ENCODE measurements around the gene SPATC1L.

The SPATC1L gene

DNA sequence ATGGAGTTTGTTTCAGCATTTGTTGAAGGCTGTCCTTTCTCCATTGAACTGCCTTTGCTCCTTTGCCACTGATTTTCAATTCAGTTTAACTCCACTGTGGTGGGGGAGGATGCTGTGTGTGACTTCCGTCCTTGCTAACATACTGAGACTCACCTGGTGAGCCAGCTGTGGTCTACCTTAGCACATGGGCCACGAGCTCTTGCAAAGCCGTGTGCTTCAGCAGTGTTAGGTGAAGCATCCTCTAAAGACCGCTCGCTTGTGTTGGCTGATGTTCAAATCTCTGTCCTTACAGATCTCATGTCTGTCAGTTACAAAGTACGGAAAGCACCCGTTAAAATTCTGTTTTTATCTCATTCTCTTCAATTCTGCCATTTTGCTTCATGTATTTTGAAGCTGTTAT lies 3.6 kb upstream of the SPATC1L start:
- TF ChIP-seq SIN3A (IDR thresholded peaks at IDR 0.05; ENCODE audit: borderline replicate concordance, insufficient read depth, low read length) (no peak), TAF1 (IDR thresholded peaks at IDR 0.05; ENCODE audit: borderline replicate concordance, insufficient read depth, low read length) (no peak), POLR2AphosphoS5 (IDR thresholded peaks at IDR 0.05; ENCODE audit: low read depth, low read length) (no peak), FOXP2 (optimal IDR thresholded peaks at IDR 0.05; ENCODE audit: borderline replicate concordance, extremely low read depth, extremely low read length, insufficient read depth) (no peak), REST (IDR thresholded peaks at IDR 0.05; ENCODE audit: insufficient read depth in 1 of 2, low read depth in 2 of 2, low read length in 2 of 2) (no peak)

DNA sequence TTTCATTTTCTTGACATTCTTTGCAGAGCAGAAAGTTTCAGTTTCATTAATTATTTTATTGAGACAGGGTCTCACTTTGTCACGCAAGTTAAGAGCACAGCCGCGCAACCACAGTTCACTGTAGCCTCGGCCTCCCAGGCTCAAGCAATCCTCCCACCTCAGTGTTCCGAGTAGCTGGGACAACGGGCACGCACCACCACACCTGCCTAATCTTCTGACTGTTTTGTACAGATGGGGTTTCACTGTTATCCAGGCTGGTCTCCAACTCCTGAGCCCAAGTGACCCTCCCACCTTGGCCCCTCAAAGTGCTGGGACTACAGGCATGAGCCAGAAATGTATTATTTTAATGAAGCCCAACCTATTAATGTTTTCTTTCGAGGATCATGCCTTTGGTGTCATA lies 3.0 kb upstream of the SPATC1L start:
- TF ChIP-seq TAF1 (IDR thresholded peaks at IDR 0.05; ENCODE audit: borderline replicate concordance, insufficient read depth, low read length) (no peak), FOXP2 (optimal IDR thresholded peaks at IDR 0.05; ENCODE audit: borderline replicate concordance, extremely low read depth, extremely low read length, insufficient read depth) (no peak), POLR2AphosphoS5 (IDR thresholded peaks at IDR 0.05; ENCODE audit: low read depth, low read length) (no peak), SIN3A (IDR thresholded peaks at IDR 0.05; ENCODE audit: borderline replicate concordance, insufficient read depth, low read length) (no peak), REST (IDR thresholded peaks at IDR 0.05; ENCODE audit: insufficient read depth in 1 of 2, low read depth in 2 of 2, low read length in 2 of 2) (no peak)

GRCh38 chr21:46185716-46186115 lies 1.5 kb upstream of the SPATC1L start:
- TF ChIP-seq POLR2AphosphoS5 (IDR thresholded peaks at IDR 0.05; ENCODE audit: low read depth, low read length) (no peak), FOXP2 (optimal IDR thresholded peaks at IDR 0.05; ENCODE audit: borderline replicate concordance, extremely low read depth, extremely low read length, insufficient read depth) (no peak), SIN3A (IDR thresholded peaks at IDR 0.05; ENCODE audit: borderline replicate concordance, insufficient read depth, low read length) (no peak), REST (IDR thresholded peaks at IDR 0.05; ENCODE audit: insufficient read depth in 1 of 2, low read depth in 2 of 2, low read length in 2 of 2) (no peak), TAF1 (IDR thresholded peaks at IDR 0.05; ENCODE audit: borderline replicate concordance, insufficient read depth, low read length) (no peak)

DNA sequence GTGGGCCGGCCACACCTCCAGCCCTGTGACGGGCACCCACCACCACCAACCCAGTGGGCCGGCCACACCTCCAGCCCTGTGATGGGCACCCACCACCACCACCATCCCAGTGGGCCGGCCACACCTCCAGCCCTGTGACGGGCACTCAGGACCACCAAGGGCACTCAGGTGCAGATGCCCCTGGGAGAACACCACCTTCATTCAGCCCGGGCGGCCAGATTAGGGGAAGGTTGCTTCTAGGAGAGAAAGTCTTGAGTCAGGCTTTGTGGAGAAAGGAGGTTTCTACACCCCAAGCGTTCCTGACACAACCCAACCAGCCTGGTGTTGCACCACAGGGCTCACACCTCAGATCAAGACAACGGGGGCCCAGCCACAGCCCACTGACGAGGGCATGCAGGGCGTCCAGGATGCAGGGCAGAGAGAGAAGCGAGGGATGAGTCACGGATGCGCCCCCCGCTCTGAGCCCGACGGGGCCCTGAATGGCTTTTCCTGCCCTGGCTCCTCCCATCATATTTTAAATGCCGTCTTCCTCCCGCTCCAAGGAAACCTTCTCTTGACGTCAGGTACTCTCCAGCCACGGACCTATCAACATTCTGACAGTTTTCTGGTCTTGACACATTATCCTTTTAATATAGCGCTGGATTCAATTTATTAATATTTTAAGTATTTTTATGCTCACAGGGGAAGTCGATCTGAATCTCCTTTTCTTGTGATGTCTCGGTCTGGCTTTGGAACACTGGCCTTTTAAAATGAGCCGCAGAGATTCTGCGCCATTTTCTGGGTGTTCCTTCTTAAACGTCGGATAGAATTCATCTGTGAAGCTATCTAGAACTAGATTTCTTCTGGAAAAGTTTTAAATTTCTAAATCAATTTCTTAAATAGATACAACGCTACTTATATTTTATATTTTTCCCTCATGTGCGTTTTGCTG lies 631 bp upstream of the SPATC1L start:
- peak; percentile 58 for TF ChIP-seq FOXP2 (optimal IDR thresholded peaks at IDR 0.05; ENCODE audit: borderline replicate concordance, extremely low read depth, extremely low read length, insufficient read depth)
- TF ChIP-seq TAF1 (IDR thresholded peaks at IDR 0.05; ENCODE audit: borderline replicate concordance, insufficient read depth, low read length) = no peak
- no peak for TF ChIP-seq REST (IDR thresholded peaks at IDR 0.05; ENCODE audit: insufficient read depth in 1 of 2, low read depth in 2 of 2, low read length in 2 of 2)
- TF ChIP-seq POLR2AphosphoS5 (IDR thresholded peaks at IDR 0.05; ENCODE audit: low read depth, low read length) = peak; percentile 44; the same call in 1 of the 2 replicates
